ENCODE measurements around the gene AXIN2.

Gene AXIN2

DNA sequence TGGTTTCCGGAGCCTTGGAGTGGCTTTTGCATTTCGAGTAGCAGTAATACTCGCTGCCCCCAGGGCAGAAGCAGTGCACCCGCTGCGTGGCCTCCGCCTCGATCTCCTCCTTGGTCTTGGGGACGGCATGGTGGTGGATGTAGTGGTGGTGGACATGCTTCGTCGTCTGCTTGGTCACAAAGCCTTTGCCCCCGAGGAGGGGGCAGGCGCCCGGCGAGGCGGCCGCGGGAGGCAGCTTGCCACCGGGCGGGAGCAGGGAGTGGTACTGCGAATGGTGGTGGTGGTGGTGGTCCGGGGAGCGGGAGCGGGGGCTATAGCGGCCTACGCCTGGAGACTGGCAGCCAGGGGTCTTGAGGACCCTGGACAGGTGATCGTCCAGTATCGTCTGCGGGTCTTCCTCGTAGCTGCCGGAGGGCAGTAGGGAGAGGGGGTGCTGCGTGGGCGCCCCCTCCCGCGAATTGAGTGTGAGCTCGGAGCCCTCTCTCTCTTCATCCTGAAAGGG, 24.1 kb downstream of the AXIN2 start:
- TF ChIP-seq, protein P1, sequence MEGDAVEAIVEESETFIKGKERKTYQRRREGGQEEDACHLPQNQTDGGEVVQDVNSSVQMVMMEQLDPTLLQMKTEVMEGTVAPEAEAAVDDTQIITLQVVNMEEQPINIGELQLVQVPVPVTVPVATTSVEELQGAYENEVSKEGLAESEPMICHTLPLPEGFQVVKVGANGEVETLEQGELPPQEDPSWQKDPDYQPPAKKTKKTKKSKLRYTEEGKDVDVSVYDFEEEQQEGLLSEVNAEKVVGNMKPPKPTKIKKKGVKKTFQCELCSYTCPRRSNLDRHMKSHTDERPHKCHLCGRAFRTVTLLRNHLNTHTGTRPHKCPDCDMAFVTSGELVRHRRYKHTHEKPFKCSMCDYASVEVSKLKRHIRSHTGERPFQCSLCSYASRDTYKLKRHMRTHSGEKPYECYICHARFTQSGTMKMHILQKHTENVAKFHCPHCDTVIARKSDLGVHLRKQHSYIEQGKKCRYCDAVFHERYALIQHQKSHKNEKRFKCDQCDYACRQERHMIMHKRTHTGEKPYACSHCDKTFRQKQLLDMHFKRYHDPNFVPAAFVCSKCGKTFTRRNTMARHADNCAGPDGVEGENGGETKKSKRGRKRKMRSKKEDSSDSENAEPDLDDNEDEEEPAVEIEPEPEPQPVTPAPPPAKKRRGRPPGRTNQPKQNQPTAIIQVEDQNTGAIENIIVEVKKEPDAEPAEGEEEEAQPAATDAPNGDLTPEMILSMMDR (IDR thresholded peaks at IDR 0.05; ENCODE audit: low read depth, low read length), result no peak
- DNase-seq (ENCODE audit: low read depth, low spot score), result no peak
- in situ Hi-C loops (cut with HindIII; ENCODE audit: low sequenced_read_pairs), result no loop called here
- no peak overlapping the region for H3K4me3 ChIP-seq (ENCODE audit: low read depth, low read length)

DNA sequence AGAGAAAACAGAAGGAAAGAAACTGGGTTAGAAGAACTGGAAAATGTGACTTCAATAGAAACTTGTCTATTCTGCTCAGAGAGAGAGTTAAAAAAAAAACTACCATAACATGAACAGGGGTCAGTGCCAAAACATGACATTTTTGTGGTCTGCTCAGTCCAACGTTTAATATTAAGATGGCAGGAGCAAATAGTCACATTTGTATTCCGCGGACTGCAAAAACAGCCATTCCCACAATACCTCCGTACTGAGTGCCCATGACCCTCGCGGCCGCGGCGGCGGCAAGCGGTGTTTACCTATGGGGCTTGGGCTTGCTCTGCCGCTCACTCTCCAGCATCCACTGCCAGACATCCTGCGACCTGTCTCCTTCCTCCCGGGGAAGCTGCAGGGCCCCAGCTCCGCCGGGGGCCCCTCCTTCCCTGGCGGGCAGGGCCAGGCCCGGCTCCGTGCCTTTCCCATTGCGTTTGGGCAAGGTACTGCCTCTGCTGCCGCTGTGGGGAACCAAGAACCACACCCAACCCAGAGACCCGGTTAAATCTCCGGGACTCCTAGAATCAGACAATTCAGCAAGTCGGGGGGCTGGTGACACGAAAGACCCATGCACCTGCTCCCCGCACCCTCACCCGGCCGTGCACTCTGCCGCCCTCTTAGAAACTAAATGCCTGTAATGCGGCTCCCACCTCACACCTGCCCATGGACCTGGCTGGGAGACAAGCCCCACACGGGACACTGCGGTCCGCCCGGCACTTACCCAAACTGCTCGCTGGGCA, 24.7 kb downstream of the AXIN2 start:
- TF ChIP-seq, protein P1 (IDR thresholded peaks at IDR 0.05; ENCODE audit: low read depth, low read length), result no peak
- H3K4me3 ChIP-seq (ENCODE audit: low read depth, low read length), result no peak overlapping the region
- in situ Hi-C loops (cut with HindIII; ENCODE audit: low sequenced_read_pairs), result no loop called here
- no peak for DNase-seq (ENCODE audit: low read depth, low spot score)

DNA sequence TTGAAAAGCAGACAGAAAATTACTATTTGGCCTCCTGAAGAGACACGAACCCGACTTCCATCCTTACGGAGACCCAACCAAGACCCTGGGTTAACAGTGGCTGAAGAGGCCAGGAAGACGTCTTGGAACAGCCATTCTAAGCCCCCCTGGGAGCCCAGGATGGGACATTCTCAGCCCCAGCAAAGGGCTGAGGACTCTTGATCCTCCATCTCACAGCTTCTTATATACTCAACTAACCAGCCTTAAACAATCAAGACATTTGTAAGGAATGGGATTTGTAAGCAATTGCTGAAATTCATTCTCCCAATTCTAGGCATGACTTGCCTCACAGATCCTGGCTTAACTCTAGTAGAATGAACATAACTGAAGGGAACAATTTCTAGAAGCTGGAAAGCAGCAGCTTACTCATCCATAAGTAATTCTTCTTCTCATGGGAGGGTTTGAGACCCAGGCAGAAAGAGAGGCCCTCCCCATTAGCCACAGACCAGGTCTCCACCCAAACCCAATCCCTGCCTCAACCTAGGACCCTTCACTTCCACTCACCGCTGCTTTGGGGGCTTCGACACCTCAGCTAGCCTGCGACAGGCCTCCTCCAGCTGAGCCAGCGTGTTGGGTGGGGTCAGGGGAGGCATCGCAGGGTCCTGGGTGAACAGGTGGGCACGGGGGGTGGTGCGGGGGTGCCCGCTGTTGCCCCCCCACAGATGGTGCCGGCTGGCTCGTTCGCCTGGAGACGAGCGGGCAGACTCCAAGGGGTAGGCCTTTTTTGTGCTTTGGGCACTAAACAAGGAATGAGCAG, 25.5 kb downstream of the AXIN2 start:
- in situ Hi-C loops (cut with HindIII; ENCODE audit: low sequenced_read_pairs), result no loop called here
- TF ChIP-seq, protein P1 (IDR thresholded peaks at IDR 0.05; ENCODE audit: low read depth, low read length), result no peak
- no peak overlapping the region for H3K4me3 ChIP-seq (ENCODE audit: low read depth, low read length)
- no peak for DNase-seq (ENCODE audit: low read depth, low spot score)

DNA sequence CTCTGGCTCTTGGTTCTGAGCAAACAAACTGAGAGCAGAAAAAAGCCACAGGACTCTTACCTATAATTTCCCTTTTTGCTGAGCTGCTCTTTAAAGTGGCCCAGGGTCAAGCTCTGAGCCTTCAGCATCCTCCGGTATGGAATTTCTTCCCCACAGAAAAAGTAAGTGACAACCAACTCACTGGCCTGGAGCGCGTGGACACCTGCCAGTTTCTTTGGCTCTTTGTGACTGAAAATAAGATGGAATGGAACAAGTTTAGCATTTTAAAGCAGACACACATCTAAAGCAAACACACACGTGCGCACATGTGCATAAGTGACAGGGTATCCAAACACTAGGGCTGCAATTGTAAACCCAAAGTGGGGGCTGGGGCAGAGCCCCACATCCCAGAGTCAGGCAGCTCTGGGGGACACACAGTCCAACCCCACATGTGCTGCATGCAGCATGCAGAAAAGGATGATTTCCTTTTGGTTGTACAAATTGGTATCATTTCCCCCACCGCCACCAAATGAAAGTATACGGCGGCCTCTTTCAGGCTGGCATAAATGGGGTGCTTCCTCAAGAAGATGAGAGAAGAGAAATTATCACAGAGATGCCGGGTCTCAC, 27.5 kb downstream of the AXIN2 start:
- H3K4me3 ChIP-seq (ENCODE audit: low read depth, low read length), result no peak overlapping the region
- DNase-seq (ENCODE audit: low read depth, low spot score), result no peak
- TF ChIP-seq, protein P1 (IDR thresholded peaks at IDR 0.05; ENCODE audit: low read depth, low read length), result no peak
- in situ Hi-C loops (cut with HindIII; ENCODE audit: low sequenced_read_pairs), result no loop called here

DNA sequence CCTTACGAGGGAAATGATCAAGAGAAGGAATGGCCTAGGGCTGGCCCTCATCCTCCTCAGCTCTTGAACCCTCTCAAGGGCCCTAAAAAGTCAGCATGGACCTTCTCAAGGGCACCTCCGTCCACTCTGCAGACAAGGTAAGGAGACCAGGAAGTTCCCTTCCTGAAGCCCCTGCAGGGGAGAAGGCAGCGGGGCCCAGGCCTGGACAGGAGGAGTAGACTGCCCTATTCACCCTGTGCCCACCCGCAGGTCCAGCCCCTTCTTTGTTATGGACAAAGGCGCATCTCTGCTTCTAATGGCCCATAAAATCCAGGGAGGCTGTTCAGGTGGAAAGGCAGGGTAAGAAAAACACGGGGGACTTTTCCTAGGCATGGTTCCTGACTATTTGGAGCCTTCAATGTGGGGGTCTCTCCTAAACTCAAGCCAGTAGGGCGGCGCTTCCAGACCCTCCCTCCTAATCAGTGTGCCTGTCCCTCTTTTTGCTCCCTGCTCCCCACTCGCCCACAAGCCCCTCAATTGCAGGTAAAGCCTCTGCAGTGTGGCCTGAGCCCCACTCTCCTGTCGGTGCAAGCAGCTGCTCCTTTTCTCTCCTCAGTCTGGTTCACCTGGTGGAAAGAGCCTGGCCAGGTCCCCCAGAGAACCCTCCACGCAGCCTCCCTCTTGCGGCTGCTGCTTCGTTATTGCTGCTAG, 28.2 kb downstream of the AXIN2 start:
- no peak overlapping the region for H3K4me3 ChIP-seq (ENCODE audit: low read depth, low read length)
- in situ Hi-C loops (cut with HindIII; ENCODE audit: low sequenced_read_pairs), result no loop called here
- TF ChIP-seq, protein P1 (IDR thresholded peaks at IDR 0.05; ENCODE audit: low read depth, low read length), result no peak
- no peak for DNase-seq (ENCODE audit: low read depth, low spot score)

All from astrocyte of the spinal cord (primary cell).